Measurements from ENCODE around the gene FBLIM1. TPM values are rescaled to one million over a fixed set of nuclear protein-coding genes. Genes with fewer than 3 reads are reported as not detected.
A peak's percentile ranks its signal among the peaks of the same experiment; 100 is the strongest.

FBLIM1 gene
- total and polyA plus RNA-seq, 2 donors from 2014 or later = 16.6 to 89.3 TPM

DNA sequence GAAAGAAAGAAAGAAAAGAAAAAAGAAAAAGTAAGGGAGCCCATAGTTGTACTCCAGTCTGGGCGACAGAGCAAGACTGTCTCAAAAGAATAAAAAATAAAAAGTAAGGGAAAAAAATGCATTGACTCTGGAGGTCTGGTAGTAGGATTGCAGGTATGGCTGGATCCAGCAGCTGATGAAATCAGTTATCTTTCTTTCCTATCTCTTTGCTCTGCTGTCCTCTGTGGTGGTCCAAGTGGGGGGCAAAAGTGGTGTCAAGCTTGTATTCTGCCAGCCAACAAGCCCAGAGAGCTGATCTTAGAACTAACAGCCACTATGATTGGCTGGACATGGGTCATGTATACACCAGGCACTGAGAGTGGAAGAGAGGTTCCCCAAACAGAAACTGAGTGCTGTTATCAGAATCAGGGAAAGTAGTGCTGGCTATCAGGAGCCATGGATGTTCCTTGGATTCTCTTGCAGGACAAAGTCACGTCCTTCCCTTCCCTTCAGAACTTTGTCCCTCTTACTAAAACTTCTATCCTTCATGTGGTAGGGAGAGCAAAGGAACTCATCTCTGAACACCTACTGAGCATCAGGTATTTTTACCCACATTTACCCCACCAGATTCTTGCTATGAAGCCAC lies 3.5 kb upstream of the FBLIM1 start:
- intact Hi-C loops (cut with DNase I) = no loop called here
- H3K9ac ChIP-seq (ENCODE audit: low read length in 3 of 3) = no peak overlapping the region
- no peak for FAIRE-seq

DNA sequence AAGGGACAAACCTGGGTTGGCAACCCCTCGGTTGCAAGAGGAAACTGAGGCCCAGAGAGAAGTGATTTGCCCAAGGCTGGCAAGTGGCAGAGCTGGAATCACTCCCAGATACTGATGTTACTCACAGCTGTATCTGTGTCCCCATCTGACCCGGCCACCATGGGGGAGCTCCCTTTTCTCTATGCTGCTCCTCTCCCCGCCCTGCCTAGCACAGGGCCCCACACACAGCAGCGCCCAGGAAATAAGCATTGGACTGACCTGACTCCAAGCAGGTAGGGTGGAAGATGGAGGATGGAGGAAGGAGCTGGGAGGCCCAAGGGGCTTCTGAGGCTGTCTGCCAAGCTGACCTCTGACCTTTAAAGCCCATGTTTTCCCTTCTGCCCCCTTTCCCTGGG lies 3.0 kb upstream of the FBLIM1 start:
- Histone ChIP-seq H3K9ac (ENCODE audit: low read length in 3 of 3) (no peak overlapping the region), H3K4me3 (ENCODE audit: low read length in 3 of 3) (no peak overlapping the region), H3K27ac (ENCODE audit: low read depth in 2 of 2, low read length in 2 of 2) (no peak overlapping the region), H3K27me3 (ENCODE audit: control insufficient read depth, insufficient read depth, low read length) (no peaks in the 10 kb centered on the region), H3K9me3 (ENCODE audit: control insufficient read depth in 2 of 3, insufficient read depth in 1 of 3, low read length in 3 of 3) (no peaks in the 10 kb centered on the region), H3K4me1 (ENCODE audit: control insufficient read depth in 2 of 3, insufficient read depth in 2 of 3, low read depth in 1 of 3, low read length in 3 of 3) (no peaks in the 10 kb centered on the region), H3K36me3 (ENCODE audit: control insufficient read depth in 2 of 3, insufficient read depth in 3 of 3, low read length in 3 of 3) (no peaks in the 10 kb centered on the region)
- intact Hi-C loops (cut with DNase I) = no loop called here
- FAIRE-seq (no peak), DNase-seq (no peak)
- TF ChIP-seq, protein P1, sequence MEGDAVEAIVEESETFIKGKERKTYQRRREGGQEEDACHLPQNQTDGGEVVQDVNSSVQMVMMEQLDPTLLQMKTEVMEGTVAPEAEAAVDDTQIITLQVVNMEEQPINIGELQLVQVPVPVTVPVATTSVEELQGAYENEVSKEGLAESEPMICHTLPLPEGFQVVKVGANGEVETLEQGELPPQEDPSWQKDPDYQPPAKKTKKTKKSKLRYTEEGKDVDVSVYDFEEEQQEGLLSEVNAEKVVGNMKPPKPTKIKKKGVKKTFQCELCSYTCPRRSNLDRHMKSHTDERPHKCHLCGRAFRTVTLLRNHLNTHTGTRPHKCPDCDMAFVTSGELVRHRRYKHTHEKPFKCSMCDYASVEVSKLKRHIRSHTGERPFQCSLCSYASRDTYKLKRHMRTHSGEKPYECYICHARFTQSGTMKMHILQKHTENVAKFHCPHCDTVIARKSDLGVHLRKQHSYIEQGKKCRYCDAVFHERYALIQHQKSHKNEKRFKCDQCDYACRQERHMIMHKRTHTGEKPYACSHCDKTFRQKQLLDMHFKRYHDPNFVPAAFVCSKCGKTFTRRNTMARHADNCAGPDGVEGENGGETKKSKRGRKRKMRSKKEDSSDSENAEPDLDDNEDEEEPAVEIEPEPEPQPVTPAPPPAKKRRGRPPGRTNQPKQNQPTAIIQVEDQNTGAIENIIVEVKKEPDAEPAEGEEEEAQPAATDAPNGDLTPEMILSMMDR (IDR thresholded peaks at IDR 0.05; ENCODE audit: borderline replicate concordance, extremely low read depth, insufficient read depth) = no peak

More for the DNA sequence above, 3.5 kb upstream of the FBLIM1 start:
- no peaks in the 10 kb centered on the region for H3K36me3 ChIP-seq (ENCODE audit: control insufficient read depth in 2 of 3, insufficient read depth in 3 of 3, low read length in 3 of 3)
- no peak overlapping the region for H3K4me3 ChIP-seq (ENCODE audit: low read length in 3 of 3)
- DNase-seq = no peak
- H3K27ac ChIP-seq (ENCODE audit: low read depth in 2 of 2, low read length in 2 of 2) = no peak overlapping the region
- peaks cover 0 to under 1% (median 0%) of the 10 kb centered on the region in 3 donors for H3K4me1 ChIP-seq (ENCODE audit: control insufficient read depth in 2 of 3, insufficient read depth in 2 of 3, low read depth in 1 of 3, low read length in 3 of 3)
- TF ChIP-seq, protein P1 (IDR thresholded peaks at IDR 0.05; ENCODE audit: borderline replicate concordance, extremely low read depth, insufficient read depth) = no peak
- no peaks in the 10 kb centered on the region for H3K27me3 ChIP-seq (ENCODE audit: control insufficient read depth, insufficient read depth, low read length)
- no peaks in the 10 kb centered on the region for H3K9me3 ChIP-seq (ENCODE audit: control insufficient read depth in 2 of 3, insufficient read depth in 1 of 3, low read length in 3 of 3)

DNA sequence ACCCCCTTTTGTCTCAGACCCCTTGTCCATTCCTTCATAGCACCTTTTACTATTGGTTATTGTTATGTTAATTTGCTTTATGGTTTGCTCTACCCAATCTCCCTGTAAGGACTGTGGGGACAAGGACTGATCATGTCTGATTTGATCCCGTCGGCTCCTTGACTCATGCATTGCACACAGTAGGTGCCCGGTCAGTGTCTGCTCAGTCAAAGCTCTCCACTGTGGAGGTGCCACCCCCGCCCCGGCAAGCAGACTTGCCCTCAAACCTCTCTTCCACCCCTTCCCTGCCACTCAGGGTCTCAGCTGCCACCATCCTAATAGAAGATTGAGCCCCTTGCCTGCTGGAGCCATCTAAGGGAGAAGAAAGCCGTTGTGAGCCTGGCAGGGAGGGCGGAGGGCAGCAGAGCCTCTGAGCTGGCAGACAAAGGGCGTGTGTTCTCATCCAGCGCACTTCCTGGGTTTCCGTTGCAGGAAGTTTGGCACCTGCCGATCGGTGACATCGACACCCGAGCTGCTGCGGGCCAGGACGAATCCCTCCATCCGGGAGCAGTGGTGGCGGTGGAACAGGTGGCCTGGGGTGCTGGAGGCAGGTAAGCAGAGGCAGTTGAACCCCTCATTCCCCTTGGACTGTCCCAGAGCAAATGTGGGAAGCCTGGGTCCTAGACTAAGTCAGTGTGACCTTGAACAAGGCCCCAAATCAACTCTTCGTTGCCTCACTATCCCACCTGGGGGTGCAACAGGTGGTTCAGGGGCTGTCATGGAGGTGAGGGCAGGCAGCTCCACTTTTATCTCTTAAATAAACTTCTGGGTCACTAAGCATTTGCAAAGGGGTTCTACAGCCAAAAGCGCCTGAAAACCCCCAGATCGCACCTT lies 2.2 kb upstream of the FBLIM1 start:
- Histone ChIP-seq H3K9ac (ENCODE audit: low read length in 3 of 3) (no peak overlapping the region), H3K4me1 (ENCODE audit: control insufficient read depth in 2 of 3, insufficient read depth in 2 of 3, low read depth in 1 of 3, low read length in 3 of 3) (no peaks in the 10 kb centered on the region), H3K36me3 (ENCODE audit: control insufficient read depth in 2 of 3, insufficient read depth in 3 of 3, low read length in 3 of 3) (no peaks in the 10 kb centered on the region), H3K9me3 (ENCODE audit: control insufficient read depth in 2 of 3, insufficient read depth in 1 of 3, low read length in 3 of 3) (no peaks in the 10 kb centered on the region), H3K4me3 (ENCODE audit: low read length in 3 of 3) (no peak overlapping the region), H3K27me3 (ENCODE audit: control insufficient read depth, insufficient read depth, low read length) (no peaks in the 10 kb centered on the region), H3K27ac (ENCODE audit: low read depth in 2 of 2, low read length in 2 of 2) (no peak overlapping the region)
- FAIRE-seq = no peak
- peak in 3 of 5 donors; percentile 43 to 55 (median 45) for DNase-seq
- TF ChIP-seq, protein P1 (IDR thresholded peaks at IDR 0.05; ENCODE audit: borderline replicate concordance, extremely low read depth, insufficient read depth) = no peak
- intact Hi-C loops (cut with DNase I) = no loop called here

Measured in kidney (tissue), 14 donors.